OCI-LY1 (cell line): Measurements from ENCODE around the gene ZCCHC7.

Experiments
- H2AFZ ChIP-seq: fragments of 200-600 bp; sonication (generic), shearing (Covaris generic); 2 replicates; pipeline ENCODE4 v1.6.0; 2014; ENCODE audit warnings: antibody characterized with exemption, mild to moderate bottlenecking, low read length
- H3F3A ChIP-seq: fragments of 200-600 bp; sonication (generic), shearing (Covaris generic); 2 replicates; pipeline ENCODE4 v1.6.0; 2014; ENCODE audit warnings: mild to moderate bottlenecking, antibody characterized with exemption, low read length, moderate library complexity; ENCODE audit not compliant: insufficient read depth
- H3K27ac ChIP-seq: fragments of 200-600 bp; sonication (generic); 2 replicates; pipeline ENCODE4 v1.5.1; 2014; ENCODE audit warnings: low read length, mixed run types, mild to moderate bottlenecking, low read depth; ENCODE audit not compliant: poor library complexity, severe bottlenecking
- H3K27me3 ChIP-seq: fragments of 200-600 bp; sonication (generic); 2 replicates; pipeline ENCODE4 v1.6.0; 2014; ENCODE audit warnings: antibody characterized with exemption, mild to moderate bottlenecking, low read length, moderate library complexity; ENCODE audit not compliant: insufficient read depth
- H3K36me3 ChIP-seq: fragments of 200-600 bp; sonication (generic); 2 replicates; pipeline ENCODE4 v1.6.1; 2014; ENCODE audit warnings: mild to moderate bottlenecking, antibody characterized with exemption, low read length, moderate library complexity, mixed read lengths; ENCODE audit not compliant: insufficient read depth
- H3K4me1 ChIP-seq: fragments of 200-600 bp; sonication (generic); 2 replicates; pipeline ENCODE4 v1.5.1; 2014; ENCODE audit warnings: mild to moderate bottlenecking, low read length, moderate library complexity; ENCODE audit not compliant: insufficient read depth, severe bottlenecking
- H3K4me2 ChIP-seq: fragments of 200-600 bp; sonication (generic), shearing (Covaris generic); 2 replicates; pipeline ENCODE4 v1.6.1; 2014; ENCODE audit warnings: low read length
- H3K4me3 ChIP-seq: fragments of 200-600 bp; sonication (generic); 2 replicates; pipeline ENCODE4 v1.5.1; 2014; ENCODE audit warnings: low read length, low read depth, mild to moderate bottlenecking, mixed read lengths; ENCODE audit not compliant: poor library complexity, severe bottlenecking
- H3K79me2 ChIP-seq: fragments of 200-600 bp; shearing (Covaris generic); 2 replicates; pipeline ENCODE4 v1.6.1; 2016; ENCODE audit warnings: mixed run types, low read length, mixed read lengths; ENCODE audit not compliant: insufficient read depth
- H3K9ac ChIP-seq: fragments of 200-600 bp; sonication (generic), shearing (Covaris generic); 2 replicates; pipeline ENCODE4 v1.6.1; 2014; ENCODE audit warnings: mild to moderate bottlenecking, low read length, mixed read lengths
- H3K9me2 ChIP-seq: fragments of 200-600 bp; sonication (generic), shearing (Covaris generic); 2 replicates; pipeline ENCODE4 v1.6.1; 2014; ENCODE audit warnings: low read depth, mild to moderate bottlenecking, low read length, mixed read lengths
- H3K9me3 ChIP-seq: fragments of 200-600 bp; shearing (Covaris generic); 2 replicates; pipeline ENCODE4 v1.6.1; 2014; ENCODE audit warnings: low read length, mixed read lengths
- H4K20me1 ChIP-seq: fragments of 200-600 bp; sonication (generic), shearing (Covaris generic); 2 replicates; pipeline ENCODE4 v1.6.0; 2016; ENCODE audit warnings: mild to moderate bottlenecking, low read length; ENCODE audit not compliant: insufficient read depth
- CTCF ChIP-seq: fragments of 200-600 bp; sonication (generic), shearing (Covaris generic); IDR thresholded peaks from 2 replicates; pipeline ENCODE4 v1.5.1; 2017; ENCODE audit warnings: mild to moderate bottlenecking, antibody characterized with exemption, low read length, moderate library complexity, mixed read lengths
- EZH2 ChIP-seq: fragments of 200-600 bp; sonication (generic), shearing (Covaris generic); IDR thresholded peaks from 2 replicates; pipeline ENCODE4 v1.8.0; 2017; ENCODE audit warnings: borderline replicate concordance, mixed run types, mild to moderate bottlenecking, antibody characterized with exemption, low read length, moderate library complexity, mixed read lengths

Gene ZCCHC7

GRCh38 chr9:37191403-37192089, 71.2 kb downstream of the ZCCHC7 start:
- H3K4me1 ChIP-seq: peaks cover 82% of the 10 kb centered on the region
- peak overlapping the region; percentile 20; the same call in 1 of the 2 replicates for H3K4me2 ChIP-seq
- H4K20me1 ChIP-seq: no peaks in the 10 kb centered on the region
- H3K9ac ChIP-seq: peak overlapping the region; percentile 20; the same call in 1 of the 2 replicates
- peak overlapping the region; percentile 90 for H3K27ac ChIP-seq
- no peaks in the 10 kb centered on the region for H3K27me3 ChIP-seq
- no peak overlapping the region for H2AFZ ChIP-seq
- H3K4me3 ChIP-seq: no peak overlapping the region
- no peaks in the 10 kb centered on the region for H3K9me2 ChIP-seq
- peaks cover 27% of the 10 kb centered on the region for H3K79me2 ChIP-seq
- peaks cover 71% of the 10 kb centered on the region for H3K36me3 ChIP-seq
- no peaks in the 10 kb centered on the region for H3K9me3 ChIP-seq
- TF ChIP-seq EZH2 (no peak), CTCF (no peak; the same call in 1 of the 2 replicates)
- peaks cover 9% of the 10 kb centered on the region; the same call in 1 of the 2 replicates for H3F3A ChIP-seq

GRCh38 chr9:37192803-37193202, 72.4 kb downstream of the ZCCHC7 start:
- TF ChIP-seq CTCF: no peak
- no peak for TF ChIP-seq EZH2
- Histone ChIP-seq H3K9me2 (no peaks in the 10 kb centered on the region), H3K9me3 (no peaks in the 10 kb centered on the region), H3K36me3 (peaks cover 59% of the 10 kb centered on the region), H3K27ac (peak overlapping the region; percentile 90), H3K9ac (no peak overlapping the region), H3K27me3 (no peaks in the 10 kb centered on the region), H2AFZ (no peak overlapping the region), H3K79me2 (peaks cover 17% of the 10 kb centered on the region), H3K4me2 (no peak overlapping the region), H4K20me1 (no peaks in the 10 kb centered on the region), H3K4me1 (peaks cover 82% of the 10 kb centered on the region), H3F3A (peaks cover 9% of the 10 kb centered on the region; the same call in 1 of the 2 replicates), H3K4me3 (no peak overlapping the region)

- peak overlapping the region; percentile 90 for H3K27ac ChIP-seq
- H3K4me2 ChIP-seq: peak overlapping the region; percentile 44
- H3K79me2 ChIP-seq: peaks cover 24% of the 10 kb centered on the region
- no peaks in the 10 kb centered on the region for H4K20me1 ChIP-seq
- peaks cover 44% of the 10 kb centered on the region for H3K36me3 ChIP-seq
- H3K27me3 ChIP-seq: no peaks in the 10 kb centered on the region
- 0 out of 2 replicates have a peak, but pooled peaks cover 3% of the 10 kb centered on the region for H3F3A ChIP-seq
- H3K9me2 ChIP-seq: no peaks in the 10 kb centered on the region
- H3K4me1 ChIP-seq: peaks cover 72% of the 10 kb centered on the region
- no peaks in the 10 kb centered on the region for H3K9me3 ChIP-seq
- no peak overlapping the region for H2AFZ ChIP-seq
- H3K9ac ChIP-seq: peak overlapping the region; percentile 35
- TF ChIP-seq CTCF (no peak), EZH2 (no peak)
- H3K4me3 ChIP-seq: peak overlapping the region; percentile 1
These were observed 77.0 kb downstream of the ZCCHC7 start for GRCh38 chr9:37197158-37198038.
